SK-N-SH (cell line): ENCODE results near the gene SMAD5.

Experiments
- FOSL2 ChIP-seq: IDR thresholded peaks from 2 replicates; pipeline ENCODE4 v1.4.0; 2012; ENCODE audit warnings: low read depth, mild to moderate bottlenecking, moderate library complexity, borderline replicate concordance
- JUND ChIP-seq: IDR thresholded peaks from 2 replicates; pipeline ENCODE4 v1.4.0; 2012
- TF ChIP-seq, protein P1 (sequence below): fragments of 200-600 bp; sonication (generic); IDR thresholded peaks from 2 replicates; pipeline ENCODE4 v1.6.1; 2017; ENCODE audit warnings: antibody characterized with exemption, mild to moderate bottlenecking, moderate library complexity

DNA sequence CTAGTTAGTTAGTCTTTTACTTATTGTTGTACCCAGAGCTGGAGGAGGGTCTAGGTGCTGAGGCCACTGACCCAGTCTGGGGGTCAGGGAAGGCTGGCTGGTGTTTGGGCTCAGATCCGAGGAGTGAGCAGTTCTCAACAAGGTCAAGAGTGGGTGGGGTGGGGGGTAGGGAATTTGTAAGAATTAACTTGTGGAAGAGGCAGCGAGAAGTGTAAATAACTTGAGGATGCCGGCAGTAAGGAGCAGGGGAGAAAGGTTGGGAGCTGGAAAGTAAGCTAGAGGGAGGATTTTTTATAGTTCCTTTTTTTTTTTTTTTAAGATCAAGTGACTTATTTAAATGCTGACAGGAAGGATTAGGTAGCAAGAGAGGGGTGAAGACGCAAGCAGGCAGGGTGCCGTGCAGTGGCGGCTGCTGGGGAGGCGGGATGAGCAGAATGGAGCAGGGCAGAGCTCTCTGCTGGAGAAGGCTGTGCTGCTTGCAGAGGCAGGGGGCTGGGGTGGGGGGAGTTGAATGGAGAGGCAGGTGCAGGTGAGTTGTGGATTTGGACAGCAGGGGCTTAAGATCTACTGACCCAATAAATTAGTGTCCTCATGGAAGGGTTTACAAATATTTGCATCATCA is 95.6 kb downstream of the SMAD5 start:
- TF ChIP-seq FOSL2, result no peak
- TF ChIP-seq, protein P1, sequence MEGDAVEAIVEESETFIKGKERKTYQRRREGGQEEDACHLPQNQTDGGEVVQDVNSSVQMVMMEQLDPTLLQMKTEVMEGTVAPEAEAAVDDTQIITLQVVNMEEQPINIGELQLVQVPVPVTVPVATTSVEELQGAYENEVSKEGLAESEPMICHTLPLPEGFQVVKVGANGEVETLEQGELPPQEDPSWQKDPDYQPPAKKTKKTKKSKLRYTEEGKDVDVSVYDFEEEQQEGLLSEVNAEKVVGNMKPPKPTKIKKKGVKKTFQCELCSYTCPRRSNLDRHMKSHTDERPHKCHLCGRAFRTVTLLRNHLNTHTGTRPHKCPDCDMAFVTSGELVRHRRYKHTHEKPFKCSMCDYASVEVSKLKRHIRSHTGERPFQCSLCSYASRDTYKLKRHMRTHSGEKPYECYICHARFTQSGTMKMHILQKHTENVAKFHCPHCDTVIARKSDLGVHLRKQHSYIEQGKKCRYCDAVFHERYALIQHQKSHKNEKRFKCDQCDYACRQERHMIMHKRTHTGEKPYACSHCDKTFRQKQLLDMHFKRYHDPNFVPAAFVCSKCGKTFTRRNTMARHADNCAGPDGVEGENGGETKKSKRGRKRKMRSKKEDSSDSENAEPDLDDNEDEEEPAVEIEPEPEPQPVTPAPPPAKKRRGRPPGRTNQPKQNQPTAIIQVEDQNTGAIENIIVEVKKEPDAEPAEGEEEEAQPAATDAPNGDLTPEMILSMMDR, result no peak
- TF ChIP-seq JUND, result no peak
